ENCODE results near the gene TEX9.

Gene TEX9

DNA sequence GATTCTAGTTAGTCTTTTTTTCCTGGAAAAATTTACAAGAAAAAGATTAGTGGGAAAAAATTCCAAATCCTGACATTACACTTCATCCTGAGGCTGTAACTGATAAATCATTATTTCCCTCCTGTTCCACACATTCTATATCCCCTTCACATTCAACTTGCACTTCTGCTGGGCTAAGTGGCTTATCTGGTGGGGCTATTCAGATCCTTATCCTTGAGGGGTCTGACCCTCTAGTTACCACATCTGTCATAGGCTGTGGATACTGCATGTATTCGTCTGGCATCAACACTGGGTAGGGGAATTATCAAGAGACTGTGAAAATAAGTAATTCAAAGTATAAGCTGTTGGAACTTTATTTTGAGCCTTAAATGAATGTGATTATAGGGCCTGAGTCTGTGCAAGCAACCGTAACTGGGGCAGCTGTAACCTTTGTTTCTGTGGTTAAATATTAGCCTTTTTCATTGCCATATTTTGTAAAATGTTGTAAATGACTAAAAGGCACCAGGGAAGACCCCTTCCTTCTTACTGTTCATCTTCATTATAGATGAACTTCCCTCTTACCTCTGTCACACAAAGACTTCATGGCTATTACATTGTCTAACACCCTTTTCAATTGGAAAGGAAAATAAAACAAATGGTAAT lies 28.0 kb upstream of the TEX9 start:
- Histone ChIP-seq H3K18ac (ENCODE audit: low read depth in 1 of 2, low read length in 2 of 2) (no peak overlapping the region), H3K27me3 (ENCODE audit: control insufficient read depth in 1 of 2, insufficient read depth in 1 of 2, low read length in 2 of 2) (no peaks in the 10 kb centered on the region), H2BK120ac (ENCODE audit: low read depth, low read length) (no peak overlapping the region), H4K8ac (ENCODE audit: low read length) (no peak overlapping the region), H2BK15ac (ENCODE audit: low read depth, poor library complexity, severe bottlenecking) (no peak overlapping the region), H3K4me2 (ENCODE audit: low read length, poor library complexity, severe bottlenecking) (no peak overlapping the region), H2BK12ac (ENCODE audit: low read length in 2 of 2) (no peak overlapping the region), H3K36me3 (ENCODE audit: control insufficient read depth in 1 of 2, insufficient read depth in 2 of 2, low read depth in 1 of 2, low read length in 2 of 2) (no peaks in the 10 kb centered on the region), H3K14ac (ENCODE audit: low read length in 2 of 2) (no peak overlapping the region), H4K91ac (ENCODE audit: low read length) (no peak overlapping the region), H2AK5ac (ENCODE audit: low read length, severe bottlenecking) (no peak overlapping the region), H2BK5ac (ENCODE audit: low read depth, low read length, poor library complexity, severe bottlenecking) (no peak overlapping the region), H3K23ac (ENCODE audit: low read length in 2 of 2) (no peak overlapping the region), H3K79me1 (replicated peaks; ENCODE audit: low read length, poor library complexity, severe bottlenecking) (no peaks in the 10 kb centered on the region), H3K4me3 (ENCODE audit: insufficient read depth in 1 of 2, low read depth in 1 of 2, low read length in 2 of 2) (no peak overlapping the region), H3K27ac (ENCODE audit: low read length, poor library complexity, severe bottlenecking) (no peak overlapping the region), H3K4ac (ENCODE audit: low read depth in 1 of 2, low read length in 2 of 2) (no peak overlapping the region), H3K9me3 (ENCODE audit: control insufficient read depth, low read length) (peaks cover 6% of the 10 kb centered on the region), H3K9ac (ENCODE audit: low read length) (no peak overlapping the region), H3K4me1 (ENCODE audit: control insufficient read depth, insufficient read depth, low read depth, low read length) (no peaks in the 10 kb centered on the region), H2AFZ (ENCODE audit: low read depth, low read length) (no peak overlapping the region)
- DNase-seq: no peak
- WGBS: 77% methylated on average over 2 of the region's 2 CpGs

DNA sequence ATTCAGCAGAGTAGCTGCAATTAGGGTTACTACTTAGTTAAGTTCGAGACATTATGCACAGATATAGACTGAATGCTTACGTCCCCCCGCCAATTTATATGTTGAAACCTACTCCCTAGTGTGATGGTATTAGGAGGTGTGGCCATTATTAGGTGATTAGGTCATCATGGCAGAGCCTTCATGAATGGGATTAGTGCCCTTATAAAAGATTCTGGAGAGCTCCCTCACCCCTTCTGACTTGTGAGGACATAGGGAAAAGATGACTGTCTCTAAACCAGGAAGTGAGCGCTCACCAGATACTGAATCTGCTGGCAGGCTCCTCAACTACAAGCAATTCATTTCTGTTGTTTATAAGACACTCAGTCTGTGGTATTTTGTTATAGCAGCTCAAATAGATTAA lies 25.6 kb upstream of the TEX9 start:
- Histone ChIP-seq H4K8ac (ENCODE audit: low read length) (no peak overlapping the region), H3K23ac (ENCODE audit: low read length in 2 of 2) (no peak overlapping the region), H3K4me1 (ENCODE audit: control insufficient read depth, insufficient read depth, low read depth, low read length) (no peaks in the 10 kb centered on the region), H2BK15ac (ENCODE audit: low read depth, poor library complexity, severe bottlenecking) (no peak overlapping the region), H3K4ac (ENCODE audit: low read depth in 1 of 2, low read length in 2 of 2) (no peak overlapping the region), H4K91ac (ENCODE audit: low read length) (no peak overlapping the region), H3K14ac (ENCODE audit: low read length in 2 of 2) (no peak overlapping the region), H2BK5ac (ENCODE audit: low read depth, low read length, poor library complexity, severe bottlenecking) (no peak overlapping the region), H3K4me3 (ENCODE audit: insufficient read depth in 1 of 2, low read depth in 1 of 2, low read length in 2 of 2) (no peak overlapping the region), H2AFZ (ENCODE audit: low read depth, low read length) (no peak overlapping the region), H2BK12ac (ENCODE audit: low read length in 2 of 2) (no peak overlapping the region), H3K36me3 (ENCODE audit: control insufficient read depth in 1 of 2, insufficient read depth in 2 of 2, low read depth in 1 of 2, low read length in 2 of 2) (no peaks in the 10 kb centered on the region), H3K9ac (ENCODE audit: low read length) (no peak overlapping the region), H3K18ac (ENCODE audit: low read depth in 1 of 2, low read length in 2 of 2) (no peak overlapping the region), H3K9me3 (ENCODE audit: control insufficient read depth, low read length) (peaks cover 7% of the 10 kb centered on the region), H3K4me2 (ENCODE audit: low read length, poor library complexity, severe bottlenecking) (no peak overlapping the region), H3K79me1 (replicated peaks; ENCODE audit: low read length, poor library complexity, severe bottlenecking) (no peaks in the 10 kb centered on the region), H3K27me3 (ENCODE audit: control insufficient read depth in 1 of 2, insufficient read depth in 1 of 2, low read length in 2 of 2) (no peaks in the 10 kb centered on the region), H2BK120ac (ENCODE audit: low read depth, low read length) (no peak overlapping the region), H3K27ac (ENCODE audit: low read length, poor library complexity, severe bottlenecking) (no peak overlapping the region), H2AK5ac (ENCODE audit: low read length, severe bottlenecking) (no peak overlapping the region)
- 93% methylated on average over 3 of the region's 4 CpGs for WGBS
- DNase-seq: no peak

DNA sequence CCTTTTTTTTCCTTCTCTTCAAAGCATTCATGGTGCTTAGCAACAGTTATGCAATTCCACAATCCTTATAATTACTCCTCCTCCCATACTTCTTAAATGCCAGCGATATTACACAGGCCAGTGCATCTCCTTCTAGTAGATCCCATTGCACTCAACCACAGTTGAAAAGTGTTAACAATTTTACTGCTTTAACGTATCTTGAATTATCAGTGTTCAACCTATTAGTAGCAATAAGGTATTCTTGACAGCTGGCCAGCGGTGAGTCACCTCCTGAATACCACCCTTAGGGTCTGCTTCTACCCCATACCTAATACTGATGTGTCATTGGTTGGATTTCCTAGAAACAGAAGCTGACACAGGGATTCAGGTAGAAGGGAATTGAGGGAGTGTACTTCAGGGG lies 24.0 kb upstream of the TEX9 start:
- Histone ChIP-seq H4K91ac (ENCODE audit: low read length) (no peak overlapping the region), H3K36me3 (ENCODE audit: control insufficient read depth in 1 of 2, insufficient read depth in 2 of 2, low read depth in 1 of 2, low read length in 2 of 2) (no peaks in the 10 kb centered on the region), H3K79me1 (replicated peaks; ENCODE audit: low read length, poor library complexity, severe bottlenecking) (no peaks in the 10 kb centered on the region), H3K4me3 (ENCODE audit: insufficient read depth in 1 of 2, low read depth in 1 of 2, low read length in 2 of 2) (no peak overlapping the region), H3K14ac (ENCODE audit: low read length in 2 of 2) (no peak overlapping the region), H3K4me2 (ENCODE audit: low read length, poor library complexity, severe bottlenecking) (no peak overlapping the region), H2BK120ac (ENCODE audit: low read depth, low read length) (no peak overlapping the region), H3K27me3 (ENCODE audit: control insufficient read depth in 1 of 2, insufficient read depth in 1 of 2, low read length in 2 of 2) (no peaks in the 10 kb centered on the region), H3K27ac (ENCODE audit: low read length, poor library complexity, severe bottlenecking) (no peak overlapping the region), H3K4me1 (ENCODE audit: control insufficient read depth, insufficient read depth, low read depth, low read length) (no peaks in the 10 kb centered on the region), H2AFZ (ENCODE audit: low read depth, low read length) (no peak overlapping the region), H4K8ac (ENCODE audit: low read length) (no peak overlapping the region), H2BK12ac (ENCODE audit: low read length in 2 of 2) (no peak overlapping the region), H3K9ac (ENCODE audit: low read length) (no peak overlapping the region), H3K23ac (ENCODE audit: low read length in 2 of 2) (no peak overlapping the region), H2AK5ac (ENCODE audit: low read length, severe bottlenecking) (no peak overlapping the region), H2BK5ac (ENCODE audit: low read depth, low read length, poor library complexity, severe bottlenecking) (no peak overlapping the region), H3K4ac (ENCODE audit: low read depth in 1 of 2, low read length in 2 of 2) (no peak overlapping the region), H3K9me3 (ENCODE audit: control insufficient read depth, low read length) (peaks cover 7% of the 10 kb centered on the region), H3K18ac (ENCODE audit: low read depth in 1 of 2, low read length in 2 of 2) (no peak overlapping the region), H2BK15ac (ENCODE audit: low read depth, poor library complexity, severe bottlenecking) (no peak overlapping the region)
- DNase-seq: no peak
- WGBS: 93% methylated on average over 1 of the region's 3 CpGs

DNA sequence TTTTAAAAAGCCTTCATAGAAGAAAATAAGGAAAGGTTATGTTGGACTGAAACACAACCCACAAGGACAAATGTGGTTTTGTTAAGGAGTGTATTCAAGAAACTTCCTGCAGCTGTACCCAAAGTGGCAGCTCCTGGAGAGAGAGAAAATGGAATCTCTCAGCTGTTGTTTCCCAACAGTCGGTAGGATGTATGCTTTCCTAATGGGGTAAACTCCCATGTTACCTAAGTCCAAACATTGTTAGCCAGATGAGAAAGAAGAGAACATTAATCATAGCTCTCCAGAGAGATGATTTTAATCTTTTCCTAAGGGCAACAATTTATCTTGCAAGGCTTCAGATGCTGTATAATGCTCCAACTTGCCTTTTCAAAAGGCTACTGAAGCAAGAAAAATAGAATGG lies 22.6 kb upstream of the TEX9 start:
- no peak for DNase-seq

More for the DNA sequence above, 22.6 kb upstream of the TEX9 start:
- H4K8ac ChIP-seq (ENCODE audit: low read length): no peak overlapping the region
- H4K91ac ChIP-seq (ENCODE audit: low read length): no peak overlapping the region
- H2BK15ac ChIP-seq (ENCODE audit: low read depth, poor library complexity, severe bottlenecking): no peak overlapping the region
- no peak overlapping the region for H3K4ac ChIP-seq (ENCODE audit: low read depth in 1 of 2, low read length in 2 of 2)
- H3K4me1 ChIP-seq (ENCODE audit: control insufficient read depth, insufficient read depth, low read depth, low read length): no peaks in the 10 kb centered on the region
- WGBS: no CpG with 5 or more reads among the region's 1 CpG
- H3K9ac ChIP-seq (ENCODE audit: low read length): peak overlapping the region; percentile 40
- H2AK5ac ChIP-seq (ENCODE audit: low read length, severe bottlenecking): no peak overlapping the region
- H3K36me3 ChIP-seq (ENCODE audit: control insufficient read depth in 1 of 2, insufficient read depth in 2 of 2, low read depth in 1 of 2, low read length in 2 of 2): no peaks in the 10 kb centered on the region
- no peak overlapping the region for H2BK5ac ChIP-seq (ENCODE audit: low read depth, low read length, poor library complexity, severe bottlenecking)
- H2BK120ac ChIP-seq (ENCODE audit: low read depth, low read length): no peak overlapping the region
- H3K27me3 ChIP-seq (ENCODE audit: control insufficient read depth in 1 of 2, insufficient read depth in 1 of 2, low read length in 2 of 2): no peaks in the 10 kb centered on the region
- H2BK12ac ChIP-seq (ENCODE audit: low read length in 2 of 2): no peak overlapping the region
- no peak overlapping the region for H3K18ac ChIP-seq (ENCODE audit: low read depth in 1 of 2, low read length in 2 of 2)
- H3K4me2 ChIP-seq (ENCODE audit: low read length, poor library complexity, severe bottlenecking): no peak overlapping the region
- peaks cover 7% of the 10 kb centered on the region for H3K9me3 ChIP-seq (ENCODE audit: control insufficient read depth, low read length)
- H3K79me1 ChIP-seq (replicated peaks; ENCODE audit: low read length, poor library complexity, severe bottlenecking): no peaks in the 10 kb centered on the region
- no peak overlapping the region for H2AFZ ChIP-seq (ENCODE audit: low read depth, low read length)
- H3K14ac ChIP-seq (ENCODE audit: low read length in 2 of 2): no peak overlapping the region
- no peak overlapping the region for H3K27ac ChIP-seq (ENCODE audit: low read length, poor library complexity, severe bottlenecking)
- no peak overlapping the region for H3K23ac ChIP-seq (ENCODE audit: low read length in 2 of 2)
- H3K4me3 ChIP-seq (ENCODE audit: insufficient read depth in 1 of 2, low read depth in 1 of 2, low read length in 2 of 2): no peak overlapping the region
